ENCODE results near the gene ALAS1.

DNA sequence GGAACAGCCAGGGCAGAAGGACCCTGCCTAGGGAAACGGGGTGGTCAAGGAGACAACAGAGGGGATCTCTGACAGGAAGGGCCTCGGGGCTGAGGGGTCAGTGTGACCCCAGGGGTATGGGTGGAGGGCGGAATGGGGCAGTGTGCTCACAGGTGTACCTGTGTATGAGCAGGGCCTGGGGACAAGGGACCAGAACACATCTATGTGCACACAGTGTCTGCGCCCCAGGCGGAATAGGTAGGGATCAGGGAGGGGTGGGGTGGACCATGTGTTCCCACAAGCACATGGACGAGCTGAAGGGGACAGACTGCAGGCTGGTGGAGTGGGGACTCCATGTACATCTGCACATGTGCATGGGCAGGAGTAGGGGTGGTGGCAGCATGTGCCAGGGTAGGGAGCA, 32.5 kb downstream of the ALAS1 start:
- no peak for TF ChIP-seq CTCF (conservative IDR thresholded peaks at IDR 0.05; ENCODE audit: low read depth in 2 of 2)
- TF ChIP-seq ZNF331 (CRISPR knock-in tag; IDR thresholded peaks at IDR 0.05; ENCODE audit: low read depth), result no peak

All from GM23338 (cell line).